Right atrium auricular region (tissue), 2 donors: ENCODE results near the gene PPP6R2. TPM values are rescaled to one million over a fixed set of nuclear protein-coding genes. Genes with fewer than 3 reads are reported as not detected.

Experiments
- DNase-seq: peaks from one replicate; pipeline ENCODE4 v3.0.0-alpha.2; 2019; ENCODE audit warnings: low spot score
- H3K27ac ChIP-seq, 2 donors: fragments of 200-600 bp; sonication (generic); 1 replicate in 1 of 2; 2 replicates in 1 of 2; pipeline ENCODE4 v1.5.1; 2016 to 2019
- H3K27me3 ChIP-seq, 2 donors: fragments of 200-600 bp; sonication (generic); one replicate each; pipeline versions ENCODE4 v1.5.1 to v1.6.0; 2017 to 2019
- H3K36me3 ChIP-seq: fragments of 200-600 bp; sonication (generic); one replicate; pipeline ENCODE4 v1.5.1; 2016
- H3K4me1 ChIP-seq, 2 donors: fragments of 200-600 bp; sonication (generic); one replicate each; pipeline versions ENCODE4 v1.5.1 to v1.6.0; 2017 to 2019
- H3K4me3 ChIP-seq, 2 donors: fragments of 200-600 bp; sonication (generic); 1 replicate in 1 of 2; 2 replicates in 1 of 2; pipeline ENCODE4 v1.5.1; 2017 to 2019; ENCODE audit warnings: mild to moderate bottlenecking in 1 of 2, moderate library complexity in 1 of 2
- H3K9me3 ChIP-seq, 2 donors: fragments of 200-600 bp; sonication (generic); one replicate each; pipeline ENCODE4 v1.5.1; 2019
- CTCF ChIP-seq, 2 donors: fragments of 200-600 bp; sonication (generic); IDR thresholded peaks; one replicate each; pipeline ENCODE4 v1.5.1; 2019; ENCODE audit warnings: antibody characterized with exemption in 2 of 2
- total RNA-seq, 2 donors: library from RNA; depleted of rRNA; stranded (reverse); fragments of >200 nt; gene quantifications; one replicate each; pipeline ENCODE4 v1.1.0, GENCODE V29; 2016

PPP6R2 gene
- total RNA-seq, 2 donors from 2014 or later: 45.2 to 54.8 TPM

GRCh38 chr22:50483106-50483505, 140.0 kb downstream of the PPP6R2 start:
- H3K36me3 ChIP-seq: no peaks in the 10 kb centered on the region
- no peak for DNase-seq
- no peak overlapping the region for H3K4me3 ChIP-seq
- H3K27me3 ChIP-seq: peaks cover 12 to 23% of the 10 kb centered on the region in 2 donors
- peaks cover 0 to 14% of the 10 kb centered on the region in 2 donors for H3K4me1 ChIP-seq
- H3K27ac ChIP-seq: no peak overlapping the region
- H3K9me3 ChIP-seq: no peaks in the 10 kb centered on the region
- no peak for TF ChIP-seq CTCF (IDR thresholded peaks at IDR 0.05)

- H3K27me3 ChIP-seq: peaks cover 12 to 23% of the 10 kb centered on the region in 2 donors
- peaks cover 0 to 14% of the 10 kb centered on the region in 2 donors for H3K4me1 ChIP-seq
- H3K9me3 ChIP-seq: no peaks in the 10 kb centered on the region
- no peak for DNase-seq
- TF ChIP-seq CTCF (IDR thresholded peaks at IDR 0.05): no peak
- H3K36me3 ChIP-seq: no peaks in the 10 kb centered on the region
- H3K4me3 ChIP-seq: no peak overlapping the region
- no peak overlapping the region for H3K27ac ChIP-seq
Measured at GRCh38 chr22:50483556-50483955, 140.4 kb downstream of the PPP6R2 start.

GRCh38 chr22:50483977-50484853, 141.1 kb downstream of the PPP6R2 start:
- no peaks in the 10 kb centered on the region for H3K36me3 ChIP-seq
- TF ChIP-seq CTCF (IDR thresholded peaks at IDR 0.05): no peak
- DNase-seq: no peak
- no peaks in the 10 kb centered on the region for H3K9me3 ChIP-seq
- H3K27me3 ChIP-seq: peaks cover 12 to 23% of the 10 kb centered on the region in 2 donors
- H3K27ac ChIP-seq: no peak overlapping the region
- peaks cover 0 to 14% of the 10 kb centered on the region in 2 donors for H3K4me1 ChIP-seq
- no peak overlapping the region for H3K4me3 ChIP-seq

- H3K27ac ChIP-seq: no peak overlapping the region
- H3K4me1 ChIP-seq: peaks cover 0 to 14% of the 10 kb centered on the region in 2 donors
- DNase-seq: no peak
- no peak overlapping the region for H3K4me3 ChIP-seq
- no peak for TF ChIP-seq CTCF (IDR thresholded peaks at IDR 0.05)
- no peaks in the 10 kb centered on the region for H3K36me3 ChIP-seq
- peaks cover 12 to 23% of the 10 kb centered on the region in 2 donors for H3K27me3 ChIP-seq
- H3K9me3 ChIP-seq: no peaks in the 10 kb centered on the region
Measured at GRCh38 chr22:50485221-50486131, 142.3 kb downstream of the PPP6R2 start.

GRCh38 chr22:50486561-50487289, 143.6 kb downstream of the PPP6R2 start, which contains the start of gene MIOX:
Gene MIOX (plus strand): TSS chr22:50486859. CDS start chr22:50486898, 39 bp downstream.
- DNase-seq: no peak

More at GRCh38 chr22:50486561-50487289, 143.6 kb downstream of the PPP6R2 start, which contains the start of gene MIOX:
- no peak within 1 kb of the TSS for H3K27ac ChIP-seq
- H3K36me3 ChIP-seq: no peaks in the 10 kb centered on the region
- H3K27me3 ChIP-seq: peaks cover 6 to 13% of the 10 kb centered on the region in 2 donors
- no peaks in the 10 kb centered on the region for H3K9me3 ChIP-seq
- peaks cover 0 to 5% of the 10 kb centered on the region in 2 donors for H3K4me1 ChIP-seq
- no peak within 1 kb of the TSS for H3K4me3 ChIP-seq
- TF ChIP-seq CTCF (IDR thresholded peaks at IDR 0.05): no peak
